Transverse colon (tissue), 4 donors: ENCODE data around the gene SNU13.

ENCODE experiments used
- EP300 ChIP-seq: sonication (generic); formaldehyde crosslinking; IDR thresholded peaks from one replicate; pipeline ENCODE4 v1.6.1; 2017; ENCODE audit warnings: antibody characterized with exemption, low read depth
- POLR2A ChIP-seq: fragments of 450-650 bp; IDR thresholded peaks from one replicate; pipeline ENCODE4 v1.6.1; 2016; ENCODE audit warnings: antibody characterized with exemption, mild to moderate bottlenecking, moderate library complexity
- POLR2AphosphoS5 ChIP-seq, 3 donors: sonication (generic); formaldehyde crosslinking; IDR thresholded peaks; one replicate each; pipeline ENCODE4 v1.6.1; 2016; ENCODE audit warnings: antibody characterized with exemption in 3 of 3
- TF ChIP-seq, protein P1 (sequence below), 5 experiments: fragments of 200-600 bp in 3 of 5; fragments of 450-650 bp in 2 of 5; sonication (generic) in 3 of 5; IDR thresholded peaks; 1 replicate in 2 of 5; 2 replicates in 3 of 5; pipeline ENCODE4 v1.5.1; 2016 to 2017; ENCODE audit warnings: antibody characterized with exemption in 5 of 5, inconsistent platforms in 3 of 5, mild to moderate bottlenecking in 2 of 5, moderate library complexity in 1 of 5

DNA sequence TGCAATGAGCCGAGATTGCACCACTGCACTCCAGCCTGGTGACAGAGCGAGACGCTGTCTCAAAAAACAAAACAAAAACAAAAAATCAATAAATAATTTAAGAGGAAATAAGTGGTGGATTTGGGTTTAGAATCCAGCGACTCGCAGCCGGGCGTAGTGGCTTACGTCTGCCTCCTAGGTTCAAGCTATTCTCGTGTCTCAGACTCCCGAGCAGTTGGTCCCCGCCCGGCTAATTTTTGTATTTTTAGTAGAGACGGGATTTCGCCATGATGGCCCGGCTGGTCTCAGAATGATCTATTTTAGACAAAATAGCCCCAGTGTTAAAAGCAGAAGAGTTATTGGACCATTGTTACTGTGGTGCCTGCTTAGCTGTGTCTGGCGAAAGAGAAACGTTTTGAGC lies 29.8 kb downstream of the SNU13 start:
- TF ChIP-seq, protein P1, sequence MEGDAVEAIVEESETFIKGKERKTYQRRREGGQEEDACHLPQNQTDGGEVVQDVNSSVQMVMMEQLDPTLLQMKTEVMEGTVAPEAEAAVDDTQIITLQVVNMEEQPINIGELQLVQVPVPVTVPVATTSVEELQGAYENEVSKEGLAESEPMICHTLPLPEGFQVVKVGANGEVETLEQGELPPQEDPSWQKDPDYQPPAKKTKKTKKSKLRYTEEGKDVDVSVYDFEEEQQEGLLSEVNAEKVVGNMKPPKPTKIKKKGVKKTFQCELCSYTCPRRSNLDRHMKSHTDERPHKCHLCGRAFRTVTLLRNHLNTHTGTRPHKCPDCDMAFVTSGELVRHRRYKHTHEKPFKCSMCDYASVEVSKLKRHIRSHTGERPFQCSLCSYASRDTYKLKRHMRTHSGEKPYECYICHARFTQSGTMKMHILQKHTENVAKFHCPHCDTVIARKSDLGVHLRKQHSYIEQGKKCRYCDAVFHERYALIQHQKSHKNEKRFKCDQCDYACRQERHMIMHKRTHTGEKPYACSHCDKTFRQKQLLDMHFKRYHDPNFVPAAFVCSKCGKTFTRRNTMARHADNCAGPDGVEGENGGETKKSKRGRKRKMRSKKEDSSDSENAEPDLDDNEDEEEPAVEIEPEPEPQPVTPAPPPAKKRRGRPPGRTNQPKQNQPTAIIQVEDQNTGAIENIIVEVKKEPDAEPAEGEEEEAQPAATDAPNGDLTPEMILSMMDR (IDR thresholded peaks at IDR 0.05) = no peak
- TF ChIP-seq EP300 (no peak), POLR2A (no peak), POLR2AphosphoS5 (IDR thresholded peaks at IDR 0.05) (no peak)
